Esophagus muscularis mucosa (tissue), 4 donors: ENCODE results near the gene PPP2R1B. TPM values are rescaled to one million over a fixed set of nuclear protein-coding genes. Genes with fewer than 3 reads are reported as not detected.

ENCODE experiments used
- DNase-seq: peaks from one replicate; pipeline ENCODE4 v3.0.0-alpha.2; 2017; ENCODE audit errors: extremely low spot score
- H3K27ac ChIP-seq, 4 donors: fragments of 200-600 bp; sonication (generic); replicated peaks in 1 of 4; 1 replicate in 3 of 4; 2 replicates in 1 of 4; pipeline ENCODE4 v1.5.1; 2016 to 2019; ENCODE audit warnings: mild to moderate bottlenecking in 1 of 4
- H3K27me3 ChIP-seq, 4 donors: fragments of 200-600 bp; sonication (generic); one replicate each; pipeline versions ENCODE4 v1.5.1 to v1.6.0; 2016 to 2019
- H3K36me3 ChIP-seq, 4 donors: fragments of 200-600 bp; sonication (generic); one replicate each; pipeline ENCODE4 v1.5.1; 2016 to 2019
- H3K4me1 ChIP-seq, 4 donors: fragments of 200-600 bp; sonication (generic); one replicate each; pipeline ENCODE4 v1.5.1; 2016 to 2019
- H3K4me3 ChIP-seq, 4 donors: fragments of 200-600 bp; sonication (generic); 1 replicate in 2 of 4; 2 replicates in 2 of 4; pipeline ENCODE4 v1.5.1; 2016 to 2019; ENCODE audit warnings: mild to moderate bottlenecking in 4 of 4, moderate library complexity in 1 of 4
- H3K9me3 ChIP-seq, 4 donors: fragments of 200-600 bp; sonication (generic); 1 replicate in 3 of 4; 2 replicates in 1 of 4; pipeline ENCODE4 v1.5.1; 2016 to 2019
- CTCF ChIP-seq, 3 experiments: fragments of 200-600 bp in 2 of 3; fragments of 450-650 bp in 1 of 3; sonication (generic) in 2 of 3; IDR thresholded peaks; one replicate each; pipeline ENCODE4 v1.5.1; 2017 to 2019; ENCODE audit warnings: antibody characterized with exemption in 3 of 3, mild to moderate bottlenecking in 2 of 3, moderate library complexity in 1 of 3
- EP300 ChIP-seq: sonication (generic); formaldehyde crosslinking; IDR thresholded peaks from one replicate; pipeline ENCODE4 v1.6.1; 2017; ENCODE audit warnings: antibody characterized with exemption
- POLR2A ChIP-seq: fragments of 450-650 bp; IDR thresholded peaks from one replicate; pipeline ENCODE4 v1.6.1; 2017; ENCODE audit warnings: antibody characterized with exemption, moderate library complexity, mild to moderate bottlenecking, low read depth
- POLR2AphosphoS5 ChIP-seq, 2 donors: sonication (generic); formaldehyde crosslinking; IDR thresholded peaks; one replicate each; pipeline ENCODE4 v1.6.1; 2017; ENCODE audit warnings: antibody characterized with exemption in 2 of 2
- WGBS: methylation state at CpG from one replicate; pipeline ENCODE4 v1.1.5; 2018; 5-methylcytosine and 5-hydroxymethylcytosine counted together
- intact Hi-C: fragments of 100-400 bp; cut with DNase I; formaldehyde crosslinking; loops from one replicate; pipeline ENCODE4 v1.15.1; 2023
- total RNA-seq, 4 donors: library from RNA; depleted of rRNA; stranded (reverse); fragments of >200 nt; gene quantifications; one replicate each; pipeline versions ENCODE4 v1.1.0 to v1.2.1, GENCODE V29; 2016

The PPP2R1B gene
- total RNA-seq, 4 donors from 2014 or later, result 9.6 to 12.8 (median 10.5) TPM

- TF ChIP-seq POLR2AphosphoS5 (IDR thresholded peaks at IDR 0.05) (no peak), EP300 (no peak), CTCF (IDR thresholded peaks at IDR 0.05) (no peak), POLR2A (no peak)
- 83% methylated on average over 1 of the region's 1 CpG for WGBS
- intact Hi-C loops, result no loop called here
These were observed 68.2 kb downstream of the PPP2R1B start for GRCh38 chr11:111697933-111698371.

GRCh38 chr11:111696556-111696955 is 69.6 kb downstream of the PPP2R1B start:
- Histone ChIP-seq H3K27me3 (no peaks in the 10 kb centered on the region), H3K4me3 (no peak overlapping the region), H3K27ac (no peak overlapping the region), H3K4me1 (peaks cover 20 to 38% (median 35%) of the 10 kb centered on the region in 4 donors), H3K36me3 (peaks cover 0 to 3% (median 0%) of the 10 kb centered on the region in 4 donors), H3K9me3 (no peaks in the 10 kb centered on the region)
- WGBS, result 53% methylated on average over 1 of the region's 1 CpG
- TF ChIP-seq CTCF (IDR thresholded peaks at IDR 0.05), result no peak
- TF ChIP-seq EP300, result no peak
- no peak for TF ChIP-seq POLR2A
- TF ChIP-seq POLR2AphosphoS5 (IDR thresholded peaks at IDR 0.05), result no peak
- intact Hi-C loops, result no loop called here
- DNase-seq, result no peak

More at GRCh38 chr11:111697933-111698371, 68.2 kb downstream of the PPP2R1B start:
- H3K4me3 ChIP-seq, result no peak overlapping the region
- H3K4me1 ChIP-seq, result peaks cover 20 to 38% (median 35%) of the 10 kb centered on the region in 4 donors
- H3K27me3 ChIP-seq, result no peaks in the 10 kb centered on the region
- peaks cover 0 to 17% (median 7%) of the 10 kb centered on the region in 4 donors for H3K36me3 ChIP-seq
- no peak overlapping the region for H3K27ac ChIP-seq
- no peak for DNase-seq
- H3K9me3 ChIP-seq, result no peaks in the 10 kb centered on the region

- Histone ChIP-seq H3K4me1 (peaks cover 20 to 37% (median 33%) of the 10 kb centered on the region in 4 donors), H3K36me3 (peaks cover 0 to 5% (median 0%) of the 10 kb centered on the region in 4 donors), H3K4me3 (no peak overlapping the region), H3K27ac (no peak overlapping the region), H3K27me3 (no peaks in the 10 kb centered on the region), H3K9me3 (no peaks in the 10 kb centered on the region)
- DNase-seq, result no peak
- WGBS, result 39% methylated on average over 4 of the region's 4 CpGs
- intact Hi-C loops, result no loop called here
- no peak for TF ChIP-seq EP300
- TF ChIP-seq CTCF (IDR thresholded peaks at IDR 0.05), result no peak
- TF ChIP-seq POLR2A, result no peak
- peak in 1 of 2 donors; percentile 23 for TF ChIP-seq POLR2AphosphoS5 (IDR thresholded peaks at IDR 0.05)
These were observed 71.3 kb downstream of the PPP2R1B start for GRCh38 chr11:111694851-111695250.

- no peaks in the 10 kb centered on the region for H3K27me3 ChIP-seq
- H3K9me3 ChIP-seq, result no peaks in the 10 kb centered on the region
- TF ChIP-seq EP300 (no peak), POLR2AphosphoS5 (IDR thresholded peaks at IDR 0.05) (no peak), CTCF (IDR thresholded peaks at IDR 0.05) (no peak), POLR2A (no peak)
- intact Hi-C loops, result no loop called here
- H3K4me1 ChIP-seq, result peaks cover 20 to 32% (median 29%) of the 10 kb centered on the region in 4 donors
- DNase-seq, result no peak
- H3K27ac ChIP-seq, result no peak overlapping the region
- no peak overlapping the region for H3K4me3 ChIP-seq
- peaks cover 1 to 16% (median 8%) of the 10 kb centered on the region in 4 donors for H3K36me3 ChIP-seq
- 89% methylated on average over 6 of the region's 6 CpGs for WGBS
These were observed 72.8 kb downstream of the PPP2R1B start for GRCh38 chr11:111693224-111693937.
